Nephron (organoid): Measurements from ENCODE around the gene INTS1.

Experiments used
- H3K27ac Mint-ChIP-seq, 3 experiments: 2 replicates each; pipeline ENCODE4 v1.8.0; 2020; ENCODE audit warnings: mixed read lengths in 3 of 3, mild to moderate bottlenecking in 2 of 3, moderate library complexity in 1 of 3
- H3K27me3 Mint-ChIP-seq: 2 replicates; pipeline ENCODE4 v1.8.0; 2021; ENCODE audit warnings: low read depth, mild to moderate bottlenecking, moderate library complexity, mixed read lengths
- H3K36me3 Mint-ChIP-seq: 2 replicates; pipeline ENCODE4 v1.8.0; 2020; ENCODE audit warnings: low read depth, mixed read lengths
- H3K4me1 Mint-ChIP-seq: 2 replicates; pipeline ENCODE4 v1.8.0; 2020; ENCODE audit warnings: mixed read lengths
- H3K4me3 Mint-ChIP-seq, 3 experiments: 2 replicates each; pipeline ENCODE4 v1.8.0; 2020; ENCODE audit warnings: mild to moderate bottlenecking in 3 of 3, mixed read lengths in 3 of 3, moderate library complexity in 2 of 3
- H3K9me3 Mint-ChIP-seq: 2 replicates; pipeline ENCODE4 v1.8.0; 2020; ENCODE audit warnings: mixed read lengths
- TF ChIP-seq, protein P1 (sequence below), 3 experiments: fragments of 200-600 bp; sonication (generic); IDR thresholded peaks; one replicate each; pipeline ENCODE4 v1.5.0; 2021; ENCODE audit warnings: antibody characterized with exemption in 3 of 3; ENCODE audit not compliant: unreplicated experiment in 3 of 3

The INTS1 gene

DNA sequence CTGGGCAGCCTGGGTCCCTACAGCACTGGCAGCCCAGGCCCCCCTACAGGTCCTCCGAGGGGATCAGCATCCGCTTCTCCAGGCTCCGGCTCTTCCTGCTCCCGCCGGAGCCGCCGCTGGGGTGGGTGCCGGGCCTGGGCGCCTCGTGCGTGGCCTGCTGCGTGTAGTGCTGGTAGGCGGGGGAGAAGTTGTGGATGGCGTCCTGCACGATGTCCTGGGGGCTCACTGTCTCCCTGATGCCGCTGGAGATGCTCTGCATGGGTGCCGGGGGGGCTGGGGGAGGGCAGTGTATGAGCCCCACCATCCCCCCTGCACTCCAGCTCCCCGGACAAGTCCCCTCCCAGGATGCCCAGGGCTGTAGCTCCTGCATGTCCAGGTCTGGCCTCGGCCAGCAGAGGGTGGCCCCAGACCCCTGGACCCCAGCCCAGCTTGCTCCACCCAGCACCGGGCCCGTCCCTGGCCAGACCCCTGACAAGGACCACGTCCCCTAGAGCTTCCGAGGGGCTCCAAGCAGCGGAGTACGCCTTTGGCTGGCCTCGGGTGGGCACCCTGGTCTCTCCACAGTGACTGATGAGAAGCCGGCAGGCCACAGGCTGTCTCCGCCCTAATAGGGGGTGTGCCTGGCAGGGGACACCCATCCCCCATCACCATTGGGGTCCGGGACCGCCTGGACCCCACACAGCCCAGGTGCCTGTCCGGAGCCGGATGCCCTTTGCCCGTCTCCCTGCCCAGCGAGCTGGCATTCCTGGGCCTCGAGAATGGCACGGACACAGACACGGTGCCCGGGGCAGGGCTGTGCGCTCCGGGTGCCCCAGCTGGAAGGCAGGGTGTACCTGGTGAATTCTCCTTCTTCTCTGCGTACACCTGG, 43.0 kb upstream of the INTS1 start:
- TF ChIP-seq, protein P1, sequence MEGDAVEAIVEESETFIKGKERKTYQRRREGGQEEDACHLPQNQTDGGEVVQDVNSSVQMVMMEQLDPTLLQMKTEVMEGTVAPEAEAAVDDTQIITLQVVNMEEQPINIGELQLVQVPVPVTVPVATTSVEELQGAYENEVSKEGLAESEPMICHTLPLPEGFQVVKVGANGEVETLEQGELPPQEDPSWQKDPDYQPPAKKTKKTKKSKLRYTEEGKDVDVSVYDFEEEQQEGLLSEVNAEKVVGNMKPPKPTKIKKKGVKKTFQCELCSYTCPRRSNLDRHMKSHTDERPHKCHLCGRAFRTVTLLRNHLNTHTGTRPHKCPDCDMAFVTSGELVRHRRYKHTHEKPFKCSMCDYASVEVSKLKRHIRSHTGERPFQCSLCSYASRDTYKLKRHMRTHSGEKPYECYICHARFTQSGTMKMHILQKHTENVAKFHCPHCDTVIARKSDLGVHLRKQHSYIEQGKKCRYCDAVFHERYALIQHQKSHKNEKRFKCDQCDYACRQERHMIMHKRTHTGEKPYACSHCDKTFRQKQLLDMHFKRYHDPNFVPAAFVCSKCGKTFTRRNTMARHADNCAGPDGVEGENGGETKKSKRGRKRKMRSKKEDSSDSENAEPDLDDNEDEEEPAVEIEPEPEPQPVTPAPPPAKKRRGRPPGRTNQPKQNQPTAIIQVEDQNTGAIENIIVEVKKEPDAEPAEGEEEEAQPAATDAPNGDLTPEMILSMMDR (IDR thresholded peaks at IDR 0.05; ENCODE audit: unreplicated experiment in 3 of 3): no peak
- H3K4me3 Mint-ChIP-seq: no peak overlapping the region
- H3K4me1 Mint-ChIP-seq: peaks cover 9% of the 10 kb centered on the region
- H3K9me3 Mint-ChIP-seq: no peaks in the 10 kb centered on the region
- no peaks in the 10 kb centered on the region for H3K36me3 Mint-ChIP-seq
- peaks cover 4% of the 10 kb centered on the region for H3K27me3 Mint-ChIP-seq
- no peak overlapping the region for H3K27ac Mint-ChIP-seq

DNA sequence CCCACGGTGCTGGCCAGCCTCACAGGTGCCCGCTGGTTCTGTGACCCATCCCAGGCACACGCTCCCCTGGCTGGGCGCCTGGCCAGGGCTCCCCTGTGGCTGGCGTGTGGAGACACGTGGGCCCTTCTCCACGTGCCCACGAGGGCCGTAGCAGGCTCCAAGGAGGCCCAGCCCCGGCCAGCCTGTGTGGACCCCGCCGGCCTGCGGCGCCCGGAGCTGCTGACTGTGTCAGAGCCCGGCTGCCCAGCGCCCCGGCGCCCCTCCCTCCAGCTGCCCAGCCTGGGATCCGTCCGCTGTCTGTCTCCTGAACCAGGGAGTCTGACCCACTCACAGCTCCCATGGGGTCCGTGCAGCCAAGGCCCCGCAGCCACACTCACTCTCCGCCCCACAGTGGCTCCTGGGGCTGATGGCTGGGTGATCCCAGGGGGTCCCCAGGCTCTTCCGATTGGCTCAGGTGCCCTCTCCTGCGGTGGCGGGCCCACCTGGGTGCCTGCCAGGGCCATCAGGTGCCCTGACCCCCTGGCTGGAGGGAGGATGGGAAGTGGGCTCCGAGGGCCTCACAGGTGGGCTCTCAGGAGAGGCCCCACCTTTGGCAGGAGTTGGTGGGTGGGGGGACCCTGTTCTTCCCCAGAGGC, 42.2 kb upstream of the INTS1 start:
- Mint-ChIP-seq H3K36me3 (no peaks in the 10 kb centered on the region), H3K9me3 (no peaks in the 10 kb centered on the region), H3K4me1 (peaks cover 10% of the 10 kb centered on the region), H3K27me3 (peaks cover 4% of the 10 kb centered on the region), H3K4me3 (no peak overlapping the region), H3K27ac (no peak overlapping the region)
- TF ChIP-seq, protein P1 (IDR thresholded peaks at IDR 0.05; ENCODE audit: unreplicated experiment in 3 of 3): no peak

DNA sequence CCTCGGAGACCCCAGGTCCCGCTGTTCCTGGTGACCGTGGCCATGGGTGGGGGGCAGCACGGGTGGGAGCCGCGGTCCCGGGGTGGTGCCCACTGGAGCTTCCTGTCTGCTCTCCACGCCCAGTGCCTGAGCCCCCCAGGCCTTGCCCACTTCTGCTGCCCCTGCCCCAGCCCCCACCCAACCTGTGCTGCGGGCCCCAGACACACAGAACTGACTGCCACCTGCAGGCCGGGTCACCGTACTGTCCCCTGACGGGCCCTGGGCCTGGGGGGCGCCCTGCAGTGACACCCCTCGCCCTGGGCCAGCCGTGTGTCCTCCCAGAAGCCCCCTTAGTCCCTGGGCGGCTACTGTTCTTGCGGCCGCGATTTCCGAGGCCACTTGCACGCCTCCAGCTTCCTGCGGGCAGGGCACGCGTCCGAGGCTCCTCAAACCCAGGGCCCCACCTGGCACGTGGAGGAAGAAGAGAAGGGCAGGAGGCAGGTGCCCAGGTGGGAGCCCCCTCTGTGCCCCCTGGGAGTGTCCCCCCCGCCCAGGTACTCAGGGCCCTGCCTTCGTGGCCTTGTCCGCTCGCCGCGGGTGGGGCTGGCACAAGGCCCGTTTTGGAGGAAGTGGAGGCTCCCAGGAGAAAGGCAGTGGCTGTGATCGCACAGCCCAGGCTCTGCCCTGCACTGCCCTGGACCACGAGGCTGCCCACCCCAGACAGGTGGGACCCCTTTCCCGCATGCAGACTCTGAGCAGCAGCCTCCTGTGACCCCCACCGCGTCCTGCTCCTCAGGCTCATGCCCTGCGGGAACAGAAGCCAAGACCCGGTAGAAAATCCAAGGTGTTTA, 41.4 kb upstream of the INTS1 start:
- peaks cover 4% of the 10 kb centered on the region for H3K27me3 Mint-ChIP-seq
- no peaks in the 10 kb centered on the region for H3K9me3 Mint-ChIP-seq
- no peaks in the 10 kb centered on the region for H3K36me3 Mint-ChIP-seq
- no peak overlapping the region for H3K27ac Mint-ChIP-seq
- TF ChIP-seq, protein P1 (IDR thresholded peaks at IDR 0.05; ENCODE audit: unreplicated experiment in 3 of 3): no peak
- H3K4me1 Mint-ChIP-seq: peaks cover 10% of the 10 kb centered on the region
- no peak overlapping the region for H3K4me3 Mint-ChIP-seq

DNA sequence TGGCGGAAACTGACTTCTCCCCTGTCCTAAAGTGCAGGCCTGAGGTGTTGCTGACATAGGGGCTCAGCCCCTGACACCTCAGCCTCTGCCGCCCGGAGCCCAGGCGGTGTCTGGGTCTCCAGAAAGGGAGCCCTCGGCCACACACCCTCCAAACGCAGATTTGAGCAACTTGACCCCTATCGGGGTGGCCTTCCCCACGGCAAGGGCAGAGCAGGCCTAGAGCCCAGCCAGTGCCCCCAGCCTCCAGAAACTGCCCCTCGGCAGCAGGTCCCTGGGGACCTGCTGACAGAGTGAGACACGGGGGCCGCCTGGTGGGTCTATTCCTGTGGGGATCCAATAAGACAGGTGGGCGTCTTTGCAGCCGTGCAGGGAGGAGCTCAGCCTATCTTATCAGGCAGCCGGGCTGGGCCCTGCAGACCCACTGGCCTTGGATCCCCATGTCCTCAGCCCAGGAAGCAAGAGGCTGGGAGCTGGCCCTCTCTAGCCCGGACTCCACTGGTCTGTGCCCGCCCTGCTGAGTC, 40.8 kb upstream of the INTS1 start:
- TF ChIP-seq, protein P1 (IDR thresholded peaks at IDR 0.05; ENCODE audit: unreplicated experiment in 3 of 3): no peak
- Mint-ChIP-seq H3K27me3 (peaks cover 4% of the 10 kb centered on the region), H3K4me1 (peaks cover 10% of the 10 kb centered on the region), H3K4me3 (no peak overlapping the region), H3K9me3 (no peaks in the 10 kb centered on the region), H3K27ac (no peak overlapping the region), H3K36me3 (no peaks in the 10 kb centered on the region)

DNA sequence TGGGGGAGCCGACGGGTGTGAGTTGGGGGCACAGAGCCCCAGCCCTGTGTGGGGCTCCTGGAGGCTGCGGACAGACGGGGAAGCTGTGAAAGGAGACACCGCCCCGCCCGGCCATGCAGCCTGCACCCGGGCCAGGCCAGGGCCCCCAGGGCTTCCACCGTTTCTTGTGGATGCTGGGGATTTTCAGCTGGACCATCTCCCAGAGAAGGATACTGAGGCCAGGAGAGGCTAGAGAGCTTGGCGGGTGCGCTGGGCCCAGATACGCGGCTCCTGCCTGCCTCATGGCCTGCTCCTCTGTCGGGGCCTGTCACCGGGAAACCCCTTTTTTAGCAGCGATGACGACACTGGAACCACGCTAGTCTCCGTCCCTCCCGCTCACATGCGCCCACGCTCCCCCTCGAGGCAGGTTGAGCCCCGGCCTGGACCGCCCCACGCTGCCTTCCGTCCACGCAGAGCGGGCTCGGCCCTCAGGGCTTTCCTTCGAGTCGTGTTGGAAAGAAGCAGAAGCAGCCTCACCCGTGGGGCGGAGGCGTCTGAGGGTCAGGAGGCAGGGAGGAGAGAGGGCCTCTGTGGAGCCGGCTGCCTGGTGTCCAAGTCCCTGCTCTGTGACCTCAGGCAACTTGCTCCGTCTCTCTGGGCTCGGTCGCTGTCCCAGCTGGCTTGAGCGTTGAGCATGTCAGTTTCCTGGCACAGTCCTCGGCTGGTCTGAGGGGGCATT, 40.1 kb upstream of the INTS1 start:
- no peaks in the 10 kb centered on the region for H3K36me3 Mint-ChIP-seq
- no peaks in the 10 kb centered on the region for H3K9me3 Mint-ChIP-seq
- H3K27me3 Mint-ChIP-seq: peaks cover 4% of the 10 kb centered on the region
- TF ChIP-seq, protein P1 (IDR thresholded peaks at IDR 0.05; ENCODE audit: unreplicated experiment in 3 of 3): no peak
- no peak overlapping the region for H3K4me3 Mint-ChIP-seq
- H3K4me1 Mint-ChIP-seq: peaks cover 10% of the 10 kb centered on the region
- H3K27ac Mint-ChIP-seq: no peak overlapping the region
